Fibroblast of lung (primary cell): ENCODE data around the gene CNNM3. TPM values are rescaled to one million over a fixed set of nuclear protein-coding genes. Genes with fewer than 3 reads are reported as not detected.
"Not testable (repeated sequence)": the region's sequence is repeated elsewhere in the genome, so short reads cannot be mapped to it uniquely, and the experiment has no call there.

Experiments used
- DNase-seq, 2 donors: peaks; one replicate each; pipeline versions ENCODE4 v3.0.0 to v3.0.0-alpha.2; 2010; ENCODE audit warnings: low read depth in 2 of 2
- H2AFZ ChIP-seq: 2 replicates; pipeline ENCODE4 v1.5.1; 2012; ENCODE audit warnings: low read length, control low read depth, inconsistent platforms
- H3K27ac ChIP-seq: 2 replicates; pipeline ENCODE4 v1.5.1; 2011; ENCODE audit warnings: low read length, control low read depth; ENCODE audit not compliant: insufficient read depth
- H3K27me3 ChIP-seq: 2 replicates; pipeline ENCODE4 v1.5.1; 2011; ENCODE audit warnings: mild to moderate bottlenecking, low read length; ENCODE audit not compliant: control insufficient read depth, insufficient read depth
- H3K36me3 ChIP-seq: 2 replicates; pipeline ENCODE4 v1.5.1; 2011; ENCODE audit warnings: low read length; ENCODE audit not compliant: control insufficient read depth, insufficient read depth
- H3K4me1 ChIP-seq: 2 replicates; pipeline ENCODE4 v1.5.1; 2011; ENCODE audit warnings: low read length; ENCODE audit not compliant: control insufficient read depth, insufficient read depth; ENCODE audit errors: extremely low read depth
- H3K4me2 ChIP-seq: 2 replicates; pipeline ENCODE4 v1.5.1; 2011; ENCODE audit warnings: low read length, control low read depth; ENCODE audit not compliant: insufficient read depth; ENCODE audit errors: extremely low read depth
- H3K4me3 ChIP-seq, 4 experiments: fragments of 200-600 bp in 1 of 4; sonication (generic) in 1 of 4; replicated peaks in 1 of 4; 2 replicates each; pipeline ENCODE4 v1.5.1; 2011 to 2016; ENCODE audit warnings: low read length in 4 of 4, low read depth in 3 of 4, mild to moderate bottlenecking in 3 of 4, control low read depth in 2 of 4, inconsistent platforms in 1 of 4, mixed read lengths in 1 of 4; ENCODE audit not compliant: insufficient read depth in 1 of 4; ENCODE audit errors: control extremely low read depth in 1 of 4
- H3K79me2 ChIP-seq: 2 replicates; pipeline ENCODE4 v1.5.1; 2012; ENCODE audit warnings: mild to moderate bottlenecking, low read length, inconsistent platforms; ENCODE audit not compliant: control insufficient read depth, insufficient read depth
- H3K9ac ChIP-seq: 2 replicates; pipeline ENCODE4 v1.5.1; 2011; ENCODE audit warnings: mild to moderate bottlenecking, low read length, control low read depth; ENCODE audit not compliant: insufficient read depth
- H3K9me3 ChIP-seq: 2 replicates; pipeline ENCODE4 v1.5.1; 2012; ENCODE audit warnings: low read depth, low read length; ENCODE audit not compliant: control insufficient read depth, insufficient read depth
- H4K20me1 ChIP-seq: 2 replicates; pipeline ENCODE4 v1.5.1; 2011; ENCODE audit warnings: low read length; ENCODE audit not compliant: control insufficient read depth, insufficient read depth; ENCODE audit errors: extremely low read depth
- EZH2 ChIP-seq: IDR thresholded peaks from 2 replicates; pipeline ENCODE4 v1.5.1; 2012; ENCODE audit warnings: low read length, control low read depth, mild to moderate bottlenecking; ENCODE audit errors: missing control alignments
- polyA plus RNA-seq, 2 donors: library from polyadenylated mRNA; depleted of rRNA in 1 of 2; stranded (reverse) in 1 of 2; unstranded in 1 of 2; fragments of >200 nt; gene quantifications; 2 replicates each; pipeline ENCODE4 v1.2.1, GENCODE V29; 2011 to 2012; ENCODE audit warnings: missing spikeins in 1 of 2
- total RNA-seq: library from RNA; depleted of rRNA; stranded (reverse); fragments of >200 nt; gene quantifications from 2 replicates; pipeline ENCODE4 v1.2.1, GENCODE V29; 2014
- TF ChIP-seq, protein P1 (sequence below), 2 donors: IDR thresholded peaks in 1 of 2; conservative IDR thresholded peaks in 1 of 2; 1 replicate in 1 of 2; 2 replicates in 1 of 2; pipeline ENCODE4 v1.5.1; 2011 to 2012; ENCODE audit warnings: low read length in 2 of 2, control low read depth in 1 of 2, inconsistent platforms in 1 of 2, low read depth in 1 of 2, mild to moderate bottlenecking in 1 of 2

Gene CNNM3
- total and polyA plus RNA-seq, 2 donors (not counting 1 experiment from before 2014, with no cell fraction given), result 4.3 to 9.9 TPM

GRCh38 chr2:96789245-96789617, 26.8 kb upstream of the CNNM3 start:
- Histone ChIP-seq H3K4me1 (peaks cover 6% of the 10 kb centered on the region), H3K27ac (no peak overlapping the region), H3K27me3 (no peaks in the 10 kb centered on the region), H3K4me2 (no peak overlapping the region), H3K9ac (no peak overlapping the region), H4K20me1 (no peaks in the 10 kb centered on the region), H3K9me3 (no peaks in the 10 kb centered on the region), H2AFZ (no peak overlapping the region), H3K79me2 (no peaks in the 10 kb centered on the region), H3K36me3 (no peaks in the 10 kb centered on the region), H3K4me3 (no peak overlapping the region)
- DNase-seq, result no peak
- TF ChIP-seq EZH2, result no peak
- TF ChIP-seq, protein P1, sequence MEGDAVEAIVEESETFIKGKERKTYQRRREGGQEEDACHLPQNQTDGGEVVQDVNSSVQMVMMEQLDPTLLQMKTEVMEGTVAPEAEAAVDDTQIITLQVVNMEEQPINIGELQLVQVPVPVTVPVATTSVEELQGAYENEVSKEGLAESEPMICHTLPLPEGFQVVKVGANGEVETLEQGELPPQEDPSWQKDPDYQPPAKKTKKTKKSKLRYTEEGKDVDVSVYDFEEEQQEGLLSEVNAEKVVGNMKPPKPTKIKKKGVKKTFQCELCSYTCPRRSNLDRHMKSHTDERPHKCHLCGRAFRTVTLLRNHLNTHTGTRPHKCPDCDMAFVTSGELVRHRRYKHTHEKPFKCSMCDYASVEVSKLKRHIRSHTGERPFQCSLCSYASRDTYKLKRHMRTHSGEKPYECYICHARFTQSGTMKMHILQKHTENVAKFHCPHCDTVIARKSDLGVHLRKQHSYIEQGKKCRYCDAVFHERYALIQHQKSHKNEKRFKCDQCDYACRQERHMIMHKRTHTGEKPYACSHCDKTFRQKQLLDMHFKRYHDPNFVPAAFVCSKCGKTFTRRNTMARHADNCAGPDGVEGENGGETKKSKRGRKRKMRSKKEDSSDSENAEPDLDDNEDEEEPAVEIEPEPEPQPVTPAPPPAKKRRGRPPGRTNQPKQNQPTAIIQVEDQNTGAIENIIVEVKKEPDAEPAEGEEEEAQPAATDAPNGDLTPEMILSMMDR (conservative IDR thresholded peaks at IDR 0.05 in 1 of 2, IDR thresholded peaks at IDR 0.05 in 1 of 2; ENCODE audit: low read depth in 1 of 2, low read length in 2 of 2), result no peak

- DNase-seq, result no peak
- no peaks in the 10 kb centered on the region for H3K36me3 ChIP-seq
- TF ChIP-seq, protein P1 (conservative IDR thresholded peaks at IDR 0.05 in 1 of 2, IDR thresholded peaks at IDR 0.05 in 1 of 2; ENCODE audit: low read depth in 1 of 2, low read length in 2 of 2), result no peak
- no peak for TF ChIP-seq EZH2
- no peaks in the 10 kb centered on the region for H3K27me3 ChIP-seq
- no peak overlapping the region for H3K27ac ChIP-seq
- H3K4me2 ChIP-seq, result no peak overlapping the region
- no peaks in the 10 kb centered on the region for H4K20me1 ChIP-seq
- no peaks in the 10 kb centered on the region for H3K79me2 ChIP-seq
- H3K4me1 ChIP-seq, result peaks cover 6% of the 10 kb centered on the region
- H3K9ac ChIP-seq, result no peak overlapping the region
- H3K9me3 ChIP-seq, result no peaks in the 10 kb centered on the region
- H3K4me3 ChIP-seq, result no peak overlapping the region
- H2AFZ ChIP-seq, result no peak overlapping the region
These were observed 23.0 kb upstream of the CNNM3 start for GRCh38 chr2:96792772-96793749.

GRCh38 chr2:96795076-96795475, 21.0 kb upstream of the CNNM3 start:
- H3K4me2 ChIP-seq, result no peak overlapping the region
- TF ChIP-seq EZH2, result no peak
- TF ChIP-seq, protein P1 (conservative IDR thresholded peaks at IDR 0.05 in 1 of 2, IDR thresholded peaks at IDR 0.05 in 1 of 2; ENCODE audit: low read depth in 1 of 2, low read length in 2 of 2), result no peak
- H3K36me3 ChIP-seq, result peaks cover 2% of the 10 kb centered on the region
- no peak overlapping the region for H3K27ac ChIP-seq
- H4K20me1 ChIP-seq, result no peaks in the 10 kb centered on the region
- no peak overlapping the region for H2AFZ ChIP-seq
- no peaks in the 10 kb centered on the region for H3K4me1 ChIP-seq
- DNase-seq, result no peak
- no peaks in the 10 kb centered on the region for H3K27me3 ChIP-seq
- H3K4me3 ChIP-seq, result no peak overlapping the region
- H3K9ac ChIP-seq, result no peak overlapping the region
- H3K9me3 ChIP-seq, result no peaks in the 10 kb centered on the region
- H3K79me2 ChIP-seq, result no peaks in the 10 kb centered on the region

- DNase-seq, H3K9me3 ChIP-seq, H3K36me3 ChIP-seq, H3K27me3 ChIP-seq, H3K79me2 ChIP-seq, H3K4me1 ChIP-seq, H4K20me1 ChIP-seq, H3K4me3 ChIP-seq, H3K27ac ChIP-seq, H3K4me2 ChIP-seq, H2AFZ ChIP-seq, H3K9ac ChIP-seq: not testable (repeated sequence)
These were observed 19.6 kb upstream of the CNNM3 start for GRCh38 chr2:96796497-96796896.
